IPS DF 6.9 (cell line): ENCODE measurements around the gene ERC2.
A peak's percentile ranks its signal among the peaks of the same experiment; 100 is the strongest.

Source experiments
- DNase-seq: peaks from one replicate; pipeline ENCODE4 v3.0.0-alpha.2; 2013; ENCODE audit warnings: low read depth, low spot score
- H3K27ac ChIP-seq: one replicate; pipeline ENCODE4 v1.5.1; 2013; ENCODE audit warnings: low read length, control low read depth
- H3K27me3 ChIP-seq: 2 replicates; pipeline ENCODE4 v1.6.1; 2013; ENCODE audit warnings: mild to moderate bottlenecking, low read length; ENCODE audit not compliant: control insufficient read depth, insufficient read depth
- H3K36me3 ChIP-seq: 2 replicates; pipeline ENCODE4 v1.6.1; 2013; ENCODE audit warnings: low read length; ENCODE audit not compliant: control insufficient read depth, insufficient read depth
- H3K4me1 ChIP-seq: 2 replicates; pipeline ENCODE4 v1.6.1; 2013; ENCODE audit warnings: low read length; ENCODE audit not compliant: control insufficient read depth, insufficient read depth
- H3K4me3 ChIP-seq: 2 replicates; pipeline ENCODE4 v1.5.1; 2013; ENCODE audit warnings: mild to moderate bottlenecking, low read length
- H3K9me3 ChIP-seq: 2 replicates; pipeline ENCODE4 v1.6.1; 2013; ENCODE audit warnings: low read length, inconsistent platforms; ENCODE audit not compliant: control insufficient read depth, insufficient read depth
- WGBS: extraction: QIAGEN DNeasy Blood & Tissue Kit; methylation state at CpG from one replicate; pipeline ENCODE4 v1.1.7; 2013; ENCODE audit warnings: mixed read lengths, missing lambda C conversion rate; ENCODE audit not compliant: insufficient read length, insufficient coverage; 5-methylcytosine and 5-hydroxymethylcytosine counted together

Gene ERC2

DNA sequence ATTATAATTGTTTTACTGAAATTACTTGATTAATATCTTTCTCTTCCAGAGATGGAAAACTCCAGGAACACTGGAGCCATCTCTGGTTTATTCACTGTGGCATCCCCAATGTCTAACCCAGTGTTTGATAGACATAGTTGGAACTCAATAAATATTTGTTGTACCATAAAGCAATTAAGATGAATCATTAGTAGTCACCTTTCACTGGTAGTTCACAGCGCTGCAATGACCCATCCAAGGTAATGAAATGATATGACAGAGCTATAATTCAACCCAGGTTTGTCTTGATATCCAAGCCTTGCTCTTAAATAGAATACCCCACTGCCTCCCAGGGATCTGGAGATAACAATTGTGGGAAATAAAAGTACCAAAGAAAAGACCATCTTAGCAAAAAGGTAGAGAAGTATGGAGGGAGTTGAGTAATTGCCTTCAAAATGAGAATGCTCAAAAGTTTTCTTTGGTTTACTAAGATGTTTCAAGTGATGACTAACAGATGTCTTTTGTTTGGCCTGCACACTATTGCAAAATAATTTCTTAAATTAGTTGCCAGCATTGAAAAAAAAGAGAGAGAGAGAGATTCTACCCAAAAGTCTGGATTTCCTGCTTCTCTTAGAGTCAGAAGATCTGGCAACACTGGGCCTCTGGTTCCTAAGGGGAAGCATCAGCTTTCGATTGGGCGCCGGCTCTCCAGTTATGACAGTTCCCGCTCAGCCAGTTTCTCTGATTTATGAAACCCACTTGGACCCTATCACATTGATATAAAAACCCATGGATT lies 348.5 kb downstream of the ERC2 start:
- DNase-seq: no peak
- WGBS: no CpG with 5 or more reads among the region's 5 CpGs

DNA sequence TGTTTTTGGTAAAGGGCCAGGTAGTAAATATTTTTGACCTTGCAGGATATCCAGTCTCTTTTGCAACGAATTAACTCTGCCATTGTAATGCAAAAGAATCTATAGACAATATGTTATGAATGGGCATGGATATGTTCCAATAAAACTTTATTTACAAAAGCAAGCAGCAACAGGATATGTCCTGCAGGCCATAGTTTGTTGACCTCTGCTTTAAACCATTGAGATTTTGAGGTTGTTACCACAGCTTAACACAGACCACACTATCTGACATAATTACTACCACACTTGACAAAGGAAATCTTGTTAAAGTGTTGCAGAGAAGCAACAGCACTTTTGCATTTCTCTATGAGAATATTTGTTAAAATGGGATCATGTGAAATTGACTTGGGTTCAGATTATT lies 349.3 kb downstream of the ERC2 start:
- Histone ChIP-seq H3K4me3 (no peak overlapping the region), H3K27ac (no peak overlapping the region), H3K9me3 (no peaks in the 10 kb centered on the region), H3K27me3 (no peaks in the 10 kb centered on the region), H3K36me3 (no peaks in the 10 kb centered on the region), H3K4me1 (peaks cover 8% of the 10 kb centered on the region)
- no peak for DNase-seq
- no CpG with 5 or more reads among the region's 1 CpG for WGBS

More for the DNA sequence above, 348.5 kb downstream of the ERC2 start:
- H3K27ac ChIP-seq: no peak overlapping the region
- no peaks in the 10 kb centered on the region for H3K27me3 ChIP-seq
- H3K36me3 ChIP-seq: no peaks in the 10 kb centered on the region
- no peak overlapping the region for H3K4me3 ChIP-seq
- peaks cover 8% of the 10 kb centered on the region for H3K4me1 ChIP-seq
- H3K9me3 ChIP-seq: no peaks in the 10 kb centered on the region

DNA sequence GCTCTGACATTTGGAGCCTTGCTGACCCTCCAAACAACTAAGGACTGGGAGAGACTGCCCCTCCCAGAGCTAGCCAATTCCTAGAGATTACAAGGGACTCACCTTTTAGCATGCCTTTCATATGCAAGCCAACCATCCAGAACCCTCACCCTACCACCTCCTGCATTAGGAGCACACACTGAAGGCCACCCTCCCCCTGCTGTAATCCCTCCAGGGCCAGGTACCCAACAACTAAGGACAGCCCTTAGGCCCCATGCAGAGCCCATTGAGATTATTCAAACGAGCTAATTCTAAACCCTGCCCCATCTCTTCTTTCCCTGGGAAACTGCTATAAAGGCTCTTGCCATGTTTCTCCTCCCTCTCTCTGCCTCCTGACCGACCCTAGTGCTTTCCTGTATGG lies 352.6 kb downstream of the ERC2 start:
- Histone ChIP-seq H3K27me3 (no peaks in the 10 kb centered on the region), H3K27ac (no peak overlapping the region), H3K4me3 (no peak overlapping the region), H3K4me1 (peaks cover 10% of the 10 kb centered on the region), H3K36me3 (no peaks in the 10 kb centered on the region), H3K9me3 (no peaks in the 10 kb centered on the region)
- DNase-seq: peak; percentile 88
- WGBS: no CpG with 5 or more reads among the region's 2 CpGs

DNA sequence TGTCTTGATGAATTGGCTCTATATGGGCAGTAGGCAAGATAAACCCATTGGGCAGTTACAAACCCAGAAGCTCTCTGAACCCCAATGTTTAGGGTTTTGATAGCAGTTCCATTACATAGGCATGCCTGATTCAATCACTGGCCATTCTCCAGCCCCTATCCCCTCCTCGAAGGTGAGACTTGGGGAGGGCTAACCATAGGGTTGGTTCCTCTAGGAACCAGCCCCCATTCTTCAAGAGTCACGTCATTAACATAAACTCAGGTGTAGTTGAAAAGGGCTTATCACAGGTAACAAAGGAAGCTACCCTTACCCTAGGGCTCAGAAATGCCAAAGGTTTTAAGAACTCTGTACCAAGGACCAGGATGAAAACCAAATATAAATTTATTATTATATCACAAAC lies 353.1 kb downstream of the ERC2 start:
- no CpG with 5 or more reads among the region's 2 CpGs for WGBS
- Histone ChIP-seq H3K36me3 (no peaks in the 10 kb centered on the region), H3K4me1 (peaks cover 10% of the 10 kb centered on the region), H3K27me3 (no peaks in the 10 kb centered on the region), H3K27ac (no peak overlapping the region), H3K9me3 (no peaks in the 10 kb centered on the region), H3K4me3 (no peak overlapping the region)
- DNase-seq: no peak

DNA sequence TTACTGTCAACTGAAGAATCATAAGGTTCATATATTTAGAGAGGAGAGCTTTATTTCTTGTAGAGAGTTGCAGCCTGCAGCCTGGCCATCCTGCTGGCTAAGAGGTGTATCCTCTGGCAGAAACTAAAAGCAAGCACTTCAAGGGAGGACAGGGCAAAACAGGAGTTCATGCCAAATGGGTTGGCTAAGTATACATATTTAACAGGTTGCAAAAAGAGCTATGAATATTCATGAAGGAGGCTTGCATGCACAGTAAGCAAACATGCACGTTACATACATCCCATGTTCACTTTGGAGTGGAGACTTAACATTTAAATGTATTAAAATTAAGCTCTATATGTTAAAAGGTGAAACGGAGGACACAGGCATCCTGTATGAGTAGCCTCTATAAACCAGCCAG lies 354.4 kb downstream of the ERC2 start:
- H3K27me3 ChIP-seq: no peaks in the 10 kb centered on the region
- no peak for DNase-seq
- H3K4me3 ChIP-seq: no peak overlapping the region
- no peak overlapping the region for H3K27ac ChIP-seq
- WGBS: no CpG with 5 or more reads among the region's 2 CpGs
- no peaks in the 10 kb centered on the region for H3K9me3 ChIP-seq
- peaks cover 10% of the 10 kb centered on the region for H3K4me1 ChIP-seq
- H3K36me3 ChIP-seq: no peaks in the 10 kb centered on the region

DNA sequence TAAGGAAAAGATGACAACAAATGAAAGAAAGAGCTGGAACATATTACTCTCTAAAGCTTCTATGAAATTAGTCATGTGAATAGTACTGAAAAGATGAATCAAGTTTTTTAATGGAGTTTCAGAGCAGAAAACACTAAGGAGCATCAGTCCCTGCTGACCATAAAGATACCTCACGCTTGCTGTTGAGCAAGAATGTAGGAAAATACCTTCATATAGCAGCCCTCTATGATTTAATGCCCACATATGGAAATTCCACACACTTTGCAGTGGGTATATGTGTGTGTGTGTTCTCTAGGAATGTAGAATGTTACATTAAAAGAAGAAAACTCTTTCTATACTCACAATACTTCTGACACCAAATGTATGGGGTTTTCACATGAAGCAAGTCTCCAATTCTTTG lies 355.0 kb downstream of the ERC2 start:
- WGBS: no CpG with 5 or more reads among the region's 1 CpG
- Histone ChIP-seq H3K27me3 (no peaks in the 10 kb centered on the region), H3K27ac (no peak overlapping the region)

DNA sequence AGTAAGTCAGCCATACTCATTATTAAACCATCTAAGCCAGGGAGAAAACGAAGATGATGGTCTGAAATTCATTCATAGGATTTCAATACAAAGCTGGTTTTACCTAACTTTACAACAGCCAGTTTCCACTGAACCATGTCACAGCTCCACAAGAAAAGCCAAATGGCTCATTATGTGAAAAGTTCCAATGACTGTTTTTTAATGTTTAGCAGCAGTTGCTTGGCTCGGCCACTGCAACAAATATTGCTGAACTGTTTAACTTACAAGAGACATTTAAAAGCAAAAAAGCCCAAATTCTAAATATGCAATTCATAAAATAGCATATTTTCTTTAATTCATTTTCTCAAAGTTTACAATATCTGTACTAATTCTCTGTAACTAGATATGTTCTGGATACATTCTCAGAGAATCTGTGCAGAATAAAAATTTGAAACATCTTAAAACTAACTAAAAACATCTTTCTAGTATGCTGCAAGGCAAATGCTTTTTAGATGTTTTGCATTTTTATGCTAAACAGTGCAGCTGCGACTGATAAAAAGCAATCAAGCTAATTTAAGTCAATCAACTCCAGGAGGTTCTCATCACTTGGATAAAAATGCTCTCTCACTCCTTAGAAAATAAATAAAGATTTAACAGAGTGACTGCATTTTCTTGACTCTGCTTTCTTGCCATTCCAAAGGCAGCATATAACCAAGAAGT lies 356.5 kb downstream of the ERC2 start:
- no CpG with 5 or more reads among the region's 3 CpGs for WGBS
- Histone ChIP-seq H3K27ac (no peak overlapping the region), H3K4me1 (peaks cover 5% of the 10 kb centered on the region), H3K4me3 (no peak overlapping the region), H3K27me3 (no peaks in the 10 kb centered on the region), H3K9me3 (no peaks in the 10 kb centered on the region), H3K36me3 (no peaks in the 10 kb centered on the region)
- DNase-seq: no peak

More for the DNA sequence above, 355.0 kb downstream of the ERC2 start:
- H3K36me3 ChIP-seq: no peaks in the 10 kb centered on the region
- no peak for DNase-seq
- no peak overlapping the region for H3K4me3 ChIP-seq
- no peaks in the 10 kb centered on the region for H3K9me3 ChIP-seq
- peaks cover 10% of the 10 kb centered on the region for H3K4me1 ChIP-seq

DNA sequence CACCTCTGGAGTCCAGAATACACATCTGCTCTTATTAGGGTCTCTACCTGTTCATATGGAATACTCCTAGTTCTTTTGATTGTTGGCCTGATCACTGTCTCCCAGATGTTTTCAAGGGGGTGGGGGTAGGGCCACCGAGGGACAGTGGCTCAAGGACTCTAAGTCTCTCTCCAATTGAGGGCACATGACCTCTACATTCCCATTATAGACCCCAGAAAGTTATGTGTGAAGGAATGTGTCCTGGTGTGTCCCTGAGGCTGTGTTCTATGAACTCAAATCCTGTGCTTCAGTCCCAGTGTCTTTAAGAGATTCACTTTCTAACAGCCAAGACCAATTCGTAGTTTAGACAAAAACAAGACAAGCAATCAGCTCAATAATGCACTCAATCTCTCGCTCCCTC lies 357.4 kb downstream of the ERC2 start:
- 100% methylated on average over 1 of the region's 3 CpGs for WGBS
- H3K27ac ChIP-seq: no peak overlapping the region
- H3K4me3 ChIP-seq: no peak overlapping the region

DNA sequence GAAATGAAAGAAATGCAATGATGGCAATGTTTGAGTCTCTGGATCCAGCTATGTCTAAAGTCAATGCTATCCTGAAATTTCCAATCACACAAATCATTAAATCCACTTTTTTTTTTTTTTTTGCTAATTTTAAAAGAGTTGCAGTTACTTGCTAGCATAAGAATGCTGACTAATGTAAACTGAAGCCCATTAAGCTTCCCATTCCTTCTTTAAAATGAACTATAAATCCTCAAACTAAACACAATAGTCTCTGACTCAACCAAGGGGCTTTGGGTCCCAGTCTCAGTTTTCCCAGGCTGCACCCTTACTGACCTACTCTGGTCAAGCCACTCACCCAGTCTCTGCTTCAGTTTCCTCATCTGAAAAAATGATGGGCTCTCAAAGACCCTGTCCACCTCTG lies 361.1 kb downstream of the ERC2 start:
- Histone ChIP-seq H3K9me3 (no peaks in the 10 kb centered on the region), H3K27me3 (no peaks in the 10 kb centered on the region), H3K27ac (no peak overlapping the region), H3K4me1 (peaks cover 5% of the 10 kb centered on the region), H3K36me3 (no peaks in the 10 kb centered on the region), H3K4me3 (no peak overlapping the region)
- DNase-seq: no peak

More for the DNA sequence above, 357.4 kb downstream of the ERC2 start:
- no peaks in the 10 kb centered on the region for H3K36me3 ChIP-seq
- H3K9me3 ChIP-seq: no peaks in the 10 kb centered on the region
- H3K4me1 ChIP-seq: peaks cover 5% of the 10 kb centered on the region
- H3K27me3 ChIP-seq: no peaks in the 10 kb centered on the region
- DNase-seq: no peak

DNA sequence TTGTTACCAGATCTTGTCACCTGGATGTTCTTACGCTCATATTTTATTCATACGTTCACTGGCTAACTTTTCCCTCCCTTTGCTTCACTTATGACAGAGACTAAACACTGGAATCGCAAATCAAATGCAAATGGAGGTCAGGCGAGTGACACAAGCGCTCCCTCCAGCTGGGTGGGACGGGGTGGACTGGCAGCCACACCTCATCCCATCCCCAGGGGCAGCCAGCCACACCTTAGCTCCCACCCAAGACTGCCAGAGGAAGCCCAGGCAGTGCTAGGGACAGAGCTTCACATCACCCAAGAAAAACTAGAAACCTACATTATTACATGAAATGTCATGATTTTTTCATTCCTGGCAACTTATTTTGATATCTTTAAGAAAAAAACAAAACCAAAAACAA lies 366.2 kb downstream of the ERC2 start:
- H3K27me3 ChIP-seq: no peaks in the 10 kb centered on the region
- H3K4me1 ChIP-seq: peaks cover 3% of the 10 kb centered on the region; the same call in 1 of the 2 replicates
- no peaks in the 10 kb centered on the region for H3K9me3 ChIP-seq
- WGBS: no CpG with 5 or more reads among the region's 6 CpGs
- H3K27ac ChIP-seq: no peak overlapping the region
- H3K4me3 ChIP-seq: no peak overlapping the region
- no peak for DNase-seq
- no peaks in the 10 kb centered on the region for H3K36me3 ChIP-seq
